Measurements from ENCODE around the gene CHRNA7.
"Not testable (repeated sequence)": the region's sequence is repeated elsewhere in the genome, so short reads cannot be mapped to it uniquely, and the experiment has no call there.

The CHRNA7 gene

GRCh38 chr15:32119694-32120330 lies 89.5 kb downstream of the CHRNA7 start:
- no peak for DNase-seq (ENCODE audit: extremely low read depth in 1 of 2, low read depth in 1 of 2)

GRCh38 chr15:32120577-32121383 lies 90.5 kb downstream of the CHRNA7 start:
- DNase-seq (ENCODE audit: extremely low read depth in 1 of 2, low read depth in 1 of 2) = no peak

GRCh38 chr15:32121384-32121695 lies 91.0 kb downstream of the CHRNA7 start:
- no peak for DNase-seq (ENCODE audit: extremely low read depth in 1 of 2, low read depth in 1 of 2)

GRCh38 chr15:32122013-32122412 lies 91.7 kb downstream of the CHRNA7 start:
- DNase-seq (ENCODE audit: extremely low read depth in 1 of 2, low read depth in 1 of 2) = no peak

- no peak for DNase-seq (ENCODE audit: extremely low read depth in 1 of 2, low read depth in 1 of 2)
Measured at GRCh38 chr15:32123473-32123872, 93.2 kb downstream of the CHRNA7 start.

GRCh38 chr15:32124726-32125125 lies 94.4 kb downstream of the CHRNA7 start:
- DNase-seq (ENCODE audit: extremely low read depth in 1 of 2, low read depth in 1 of 2) = no peak

- DNase-seq (ENCODE audit: extremely low read depth in 1 of 2, low read depth in 1 of 2) = no peak
Measured at GRCh38 chr15:32125595-32125994, 95.3 kb downstream of the CHRNA7 start.

- no peak for DNase-seq (ENCODE audit: extremely low read depth in 1 of 2, low read depth in 1 of 2)
Measured at GRCh38 chr15:32129815-32130214, 99.5 kb downstream of the CHRNA7 start.

GRCh38 chr15:32130823-32131222 lies 100.5 kb downstream of the CHRNA7 start:
- DNase-seq (ENCODE audit: extremely low read depth in 1 of 2, low read depth in 1 of 2) = no peak

GRCh38 chr15:32131803-32132202 lies 101.5 kb downstream of the CHRNA7 start:
- DNase-seq (ENCODE audit: extremely low read depth in 1 of 2, low read depth in 1 of 2) = no peak

GRCh38 chr15:32132859-32133258 lies 102.5 kb downstream of the CHRNA7 start:
- no peak for DNase-seq (ENCODE audit: extremely low read depth in 1 of 2, low read depth in 1 of 2)

- no peak for DNase-seq (ENCODE audit: extremely low read depth in 1 of 2, low read depth in 1 of 2)
Measured at GRCh38 chr15:32134842-32135241, 104.5 kb downstream of the CHRNA7 start.

GRCh38 chr15:32135335-32135734 lies 105.0 kb downstream of the CHRNA7 start:
- no peak for DNase-seq (ENCODE audit: extremely low read depth in 1 of 2, low read depth in 1 of 2)

- DNase-seq (ENCODE audit: extremely low read depth in 1 of 2, low read depth in 1 of 2) = not testable (repeated sequence)
Measured at GRCh38 chr15:32145512-32145911, 115.2 kb downstream of the CHRNA7 start.

- no peak for DNase-seq (ENCODE audit: extremely low read depth in 1 of 2, low read depth in 1 of 2)
Measured at GRCh38 chr15:32148833-32149555, 118.7 kb downstream of the CHRNA7 start.

GRCh38 chr15:32152574-32152973 lies 122.3 kb downstream of the CHRNA7 start:
- DNase-seq (ENCODE audit: extremely low read depth in 1 of 2, low read depth in 1 of 2) = no peak

- not testable (repeated sequence) for DNase-seq (ENCODE audit: extremely low read depth in 1 of 2, low read depth in 1 of 2)
Measured at GRCh38 chr15:32153868-32154623, 123.7 kb downstream of the CHRNA7 start.

- DNase-seq (ENCODE audit: extremely low read depth in 1 of 2, low read depth in 1 of 2) = not testable (repeated sequence)
Measured at GRCh38 chr15:32162143-32162542, 131.8 kb downstream of the CHRNA7 start.

GRCh38 chr15:32164065-32164464 lies 133.8 kb downstream of the CHRNA7 start:
- not testable (repeated sequence) for DNase-seq (ENCODE audit: extremely low read depth in 1 of 2, low read depth in 1 of 2)

GRCh38 chr15:32164747-32165146 lies 134.4 kb downstream of the CHRNA7 start:
- not testable (repeated sequence) for DNase-seq (ENCODE audit: extremely low read depth in 1 of 2, low read depth in 1 of 2)

GRCh38 chr15:32165775-32166174 lies 135.5 kb downstream of the CHRNA7 start:
- DNase-seq (ENCODE audit: extremely low read depth in 1 of 2, low read depth in 1 of 2) = not testable (repeated sequence)
